KG1 (cell line): ENCODE data around the gene TOLLIP.

Source experiments
- DNase-seq: peaks from one replicate; lab custom pipeline; 2025; lab: John Stamatoyannopoulos, UW

The TOLLIP gene

DNA sequence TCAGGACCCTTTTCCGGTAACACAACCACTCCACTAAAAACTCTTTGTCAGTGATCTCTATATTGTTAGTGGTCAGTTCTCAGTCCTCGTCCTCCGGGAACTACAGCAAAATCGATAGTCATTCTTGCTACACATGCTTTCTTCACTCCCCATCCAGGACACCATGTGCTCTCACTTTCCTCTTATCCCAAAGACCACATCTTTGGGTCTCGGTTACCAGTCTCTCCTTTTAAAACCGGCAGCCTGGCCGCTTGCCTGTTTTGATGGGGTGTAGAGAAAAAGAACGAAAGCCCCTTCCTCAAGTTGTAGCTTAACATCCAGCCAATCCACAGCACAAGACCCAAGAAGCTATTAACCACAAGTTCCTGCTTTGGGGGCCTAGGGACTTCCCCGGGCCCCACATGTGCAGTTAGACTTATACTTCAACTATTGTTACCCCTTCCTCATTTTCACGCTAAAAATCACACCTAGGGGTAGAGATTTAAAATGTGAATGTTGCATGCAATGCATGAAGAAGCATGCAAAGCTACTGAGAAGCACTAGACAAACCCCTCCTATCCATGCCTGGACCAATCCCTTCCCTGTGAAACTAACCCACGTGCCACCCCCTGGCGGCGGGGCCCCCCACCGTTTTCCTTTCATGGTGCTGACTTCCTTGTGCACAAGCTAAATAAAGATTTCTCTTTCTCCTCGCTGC lies 1.5 kb upstream of the TOLLIP start:
- peak; percentile 19 for DNase-seq

DNA sequence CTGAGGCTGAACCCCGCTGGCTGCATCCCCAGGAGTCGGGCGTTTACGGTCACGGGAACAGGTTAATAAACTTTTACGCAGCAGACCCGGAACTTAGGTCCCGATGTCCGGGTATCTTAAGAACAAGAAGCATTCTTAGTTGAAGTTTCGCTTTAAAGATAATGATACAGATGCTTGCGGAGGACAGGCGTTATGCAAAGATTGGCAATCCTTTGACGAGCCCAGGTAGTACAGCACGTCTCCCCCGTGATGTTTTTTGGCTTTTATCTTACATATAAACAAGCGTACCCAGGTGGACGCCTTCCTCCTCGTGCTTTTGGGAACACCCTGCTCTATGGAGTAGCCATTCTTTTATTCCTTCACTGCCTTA lies 871 bp upstream of the TOLLIP start:
- no peak for DNase-seq

DNA sequence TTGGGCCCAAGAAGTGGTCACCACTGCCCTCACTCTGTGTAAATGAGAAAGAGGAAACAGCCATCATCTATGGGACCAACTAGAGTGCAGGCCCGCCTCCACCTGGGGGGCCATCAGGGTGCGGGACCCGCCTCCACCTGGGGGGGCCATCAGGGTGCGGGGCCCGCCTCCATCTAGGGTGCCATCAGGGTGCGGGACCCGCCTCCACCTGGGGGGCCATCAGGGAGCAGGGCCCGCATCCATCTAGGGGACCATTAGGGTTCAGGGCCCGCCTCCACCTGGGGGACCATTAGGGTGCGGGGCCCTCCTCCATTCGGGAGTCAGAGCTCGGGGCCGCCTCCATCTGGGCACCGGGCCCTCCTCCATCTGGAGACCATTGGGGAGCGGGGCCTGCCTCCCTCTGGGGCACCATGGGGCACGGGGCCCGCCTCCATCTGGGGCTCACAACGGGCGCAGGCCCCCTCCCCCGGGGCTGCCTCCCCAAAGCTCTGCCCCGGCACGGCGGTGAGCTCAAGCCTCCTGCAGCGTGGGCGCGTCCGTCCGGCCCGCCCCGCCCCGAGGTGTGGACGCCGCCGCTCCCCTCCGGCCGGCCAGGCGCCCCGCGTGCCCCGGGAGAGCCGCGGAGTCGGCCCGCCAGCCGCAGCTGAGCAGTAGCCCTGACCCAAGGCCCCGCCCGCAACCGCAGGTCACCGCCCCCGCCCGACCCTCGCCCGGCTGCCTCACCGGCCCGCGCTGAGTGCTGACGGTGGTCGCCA lies 512 bp downstream of the TOLLIP start:
- DNase-seq: no peak

DNA sequence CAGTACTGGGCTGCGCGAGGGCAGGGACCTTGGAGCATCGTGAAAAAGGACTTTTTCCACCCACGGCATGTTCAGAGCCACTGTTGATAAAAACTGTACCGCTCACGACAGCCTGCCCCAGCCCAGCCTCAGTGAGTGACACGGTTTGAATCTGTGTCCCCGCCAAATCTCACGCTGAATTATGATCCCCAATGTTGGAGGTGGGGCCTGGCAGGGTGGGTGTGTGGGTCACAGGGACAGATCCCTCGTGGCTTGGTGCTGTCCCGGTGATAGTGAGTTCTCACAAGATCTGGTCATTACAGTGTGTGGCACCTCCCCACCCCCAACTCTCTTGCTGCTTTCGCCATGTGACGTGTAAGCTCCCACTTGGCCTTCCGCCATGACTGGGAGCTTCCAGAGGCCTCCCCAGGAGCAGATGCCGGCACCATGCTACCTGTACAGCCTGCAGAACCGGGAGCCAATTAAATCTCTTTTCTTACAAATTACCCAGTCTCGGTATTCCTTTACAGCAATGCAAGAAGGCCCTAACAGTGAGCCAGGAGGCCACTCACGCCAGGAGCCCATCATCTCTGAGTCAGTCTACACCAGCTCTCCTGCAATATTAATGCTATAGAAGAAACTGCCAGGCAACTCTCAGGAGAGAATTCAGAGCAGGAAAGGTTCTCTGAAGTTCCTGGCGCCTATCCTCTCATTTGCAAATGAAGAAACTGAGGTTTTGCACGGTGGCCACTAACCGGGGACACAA lies 1.3 kb downstream of the TOLLIP start:
- DNase-seq: no peak

DNA sequence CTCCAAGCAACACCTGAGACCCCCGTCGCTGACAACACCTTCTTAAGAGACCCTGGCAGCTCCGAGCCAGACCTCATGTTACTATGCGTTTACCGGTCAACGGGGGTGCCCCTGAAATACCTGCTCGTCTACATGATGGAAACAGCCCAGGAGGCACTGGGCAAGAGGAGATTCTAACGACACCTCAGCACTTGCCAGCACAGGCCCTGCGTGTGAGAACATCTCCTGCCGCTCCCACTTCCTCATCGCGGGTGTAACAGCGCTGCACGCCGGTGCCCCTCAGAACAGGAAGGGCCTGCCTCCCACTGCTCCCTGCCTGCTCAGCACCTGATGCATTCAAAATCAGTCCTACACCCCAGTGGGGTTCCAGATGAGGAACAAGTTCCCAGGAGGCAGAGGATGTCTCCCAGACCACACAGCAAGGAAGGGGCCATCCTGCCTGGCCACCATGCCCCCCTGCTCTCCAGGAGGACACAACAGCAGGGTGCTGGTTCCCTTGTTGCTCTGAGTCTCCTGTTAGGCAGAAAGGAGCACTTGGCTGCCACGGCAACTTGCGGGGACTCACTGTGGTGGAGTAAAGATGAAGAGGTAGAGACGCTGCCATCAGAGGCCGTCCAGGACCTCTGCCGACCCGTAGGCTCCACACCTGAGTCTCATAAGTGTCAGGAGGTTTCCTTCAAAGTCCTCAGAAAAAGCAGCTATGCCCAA lies 2.1 kb downstream of the TOLLIP start:
- DNase-seq: no peak

DNA sequence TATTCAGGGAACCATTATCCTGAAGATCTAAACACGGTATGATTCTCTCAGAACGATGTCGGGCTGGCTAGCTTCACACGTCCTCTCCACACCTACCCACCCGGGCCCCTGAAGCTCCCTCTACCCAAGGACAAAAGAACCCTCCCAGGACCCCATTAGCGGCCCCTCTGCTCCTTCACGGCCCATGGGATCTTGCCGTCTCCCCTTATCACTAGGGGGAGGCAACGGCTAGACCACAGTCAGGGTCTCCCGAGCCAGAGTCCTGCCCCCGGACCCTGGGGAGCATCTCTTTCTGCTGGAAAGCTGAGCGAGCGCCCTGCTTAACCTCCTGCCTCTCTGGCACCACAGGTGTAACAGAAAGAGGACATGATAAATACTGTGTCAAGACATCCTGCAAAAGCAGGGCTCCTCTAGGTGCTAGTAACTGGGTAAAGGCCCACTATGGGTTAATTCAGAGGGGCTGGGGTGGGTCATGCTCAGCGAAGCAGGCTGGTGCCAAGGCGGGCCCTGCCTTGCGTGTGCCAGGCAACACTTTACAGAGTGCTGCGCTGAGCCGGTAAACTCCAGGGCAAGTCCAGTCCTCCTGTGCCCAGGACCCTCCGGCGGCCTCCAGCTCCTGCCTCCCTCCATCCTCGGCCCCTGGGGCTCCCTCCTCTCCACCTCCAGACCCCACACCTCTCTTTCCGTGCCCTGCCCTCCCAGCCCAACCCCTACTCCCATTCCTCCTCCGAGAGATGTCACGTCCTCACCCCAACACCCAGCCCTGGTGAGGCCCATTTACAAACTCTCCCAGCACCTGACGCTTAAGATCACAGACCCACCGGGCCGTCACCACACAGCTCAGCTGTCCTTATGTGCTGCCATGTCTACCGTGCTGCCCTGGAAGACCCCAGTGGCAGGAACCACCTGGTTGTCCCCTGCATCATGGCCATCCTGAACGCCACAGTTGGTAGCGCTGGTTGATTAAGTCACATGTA lies 3.0 kb downstream of the TOLLIP start:
- DNase-seq: no peak

DNA sequence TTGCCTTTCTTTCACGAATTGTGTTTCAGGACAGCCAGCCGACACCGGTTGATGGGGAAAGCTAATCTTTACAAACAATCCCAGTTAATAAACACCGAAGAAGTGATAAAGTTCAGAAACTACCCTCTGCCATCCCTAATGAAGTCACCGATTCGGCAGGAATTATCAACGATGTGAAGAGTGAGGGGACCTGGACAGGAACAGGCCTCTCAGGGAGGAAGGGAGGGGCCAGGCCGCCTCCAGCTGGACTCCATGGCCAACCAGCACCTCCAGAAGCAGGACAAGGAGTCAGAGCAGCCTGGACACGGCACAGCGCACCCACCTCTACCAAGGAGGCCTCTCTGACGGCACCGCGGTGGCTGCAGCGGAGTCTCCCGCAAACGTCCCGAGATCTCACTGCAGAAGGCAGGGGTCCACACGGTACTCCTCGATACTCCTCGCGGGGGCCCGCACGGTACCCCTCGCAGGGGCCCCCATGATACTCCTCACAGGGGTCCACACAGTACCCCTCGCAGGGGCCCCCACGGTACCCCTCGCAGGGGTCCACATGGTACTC lies 3.9 kb downstream of the TOLLIP start:
- no peak for DNase-seq

DNA sequence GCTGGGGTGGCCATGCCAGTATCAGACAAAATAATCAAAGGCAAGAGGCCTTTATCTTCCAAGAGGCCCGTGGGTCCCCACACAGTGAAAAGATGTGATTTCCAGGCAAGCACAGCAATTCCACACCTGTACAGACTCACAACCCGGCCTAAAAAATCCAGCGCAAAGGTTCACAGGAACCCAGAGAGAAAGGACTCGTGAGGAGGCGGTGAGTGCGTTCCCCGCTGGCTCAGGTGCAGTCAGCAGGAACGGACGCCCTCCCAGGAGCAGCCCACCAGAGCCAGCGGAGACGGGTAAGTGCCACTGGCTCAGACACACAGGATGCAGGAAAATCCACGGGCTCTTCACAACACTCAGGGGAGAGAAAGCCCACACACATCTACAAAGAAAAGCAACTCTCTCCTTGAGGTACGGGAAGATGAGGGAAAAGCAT lies 4.4 kb downstream of the TOLLIP start:
- no peak for DNase-seq

DNA sequence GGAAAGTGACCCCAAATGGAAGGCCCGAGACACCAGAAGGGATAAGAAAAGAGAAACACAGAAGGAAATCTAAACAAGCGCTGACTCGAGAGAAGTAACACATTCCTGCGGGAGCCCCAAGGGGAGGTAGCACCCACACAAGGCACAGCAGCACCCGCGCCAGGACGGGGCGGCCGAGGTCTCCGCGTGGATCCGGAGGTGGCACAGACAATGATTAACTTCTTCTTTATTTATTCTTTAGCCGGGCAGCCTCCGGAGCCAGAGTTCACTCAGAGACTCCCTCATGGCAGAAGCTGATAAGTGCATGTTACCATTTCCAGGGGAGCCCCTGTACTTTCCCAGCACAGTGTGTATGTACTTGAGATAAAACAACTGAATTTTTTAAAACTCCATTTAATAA lies 5.1 kb downstream of the TOLLIP start:
- DNase-seq: no peak

DNA sequence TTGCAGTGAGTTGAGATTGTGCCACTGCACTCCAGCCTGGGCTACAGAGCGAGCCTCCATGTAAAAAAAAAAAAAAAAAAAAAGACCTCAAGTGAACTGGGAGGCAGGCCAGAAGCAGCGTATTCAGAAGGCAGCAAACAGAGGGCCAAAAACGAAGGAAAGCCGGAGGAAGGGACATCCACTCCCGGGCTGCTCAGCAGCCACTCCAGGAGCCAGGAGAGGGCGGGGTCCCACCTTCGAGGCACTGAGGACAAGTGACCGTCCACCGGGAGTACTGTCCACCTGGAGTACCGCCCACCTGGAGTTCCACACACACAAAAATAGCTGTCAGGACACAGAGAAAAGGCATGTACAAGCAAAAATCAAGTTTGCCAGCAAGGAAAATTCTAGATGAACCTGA lies 5.5 kb downstream of the TOLLIP start:
- DNase-seq: no peak

DNA sequence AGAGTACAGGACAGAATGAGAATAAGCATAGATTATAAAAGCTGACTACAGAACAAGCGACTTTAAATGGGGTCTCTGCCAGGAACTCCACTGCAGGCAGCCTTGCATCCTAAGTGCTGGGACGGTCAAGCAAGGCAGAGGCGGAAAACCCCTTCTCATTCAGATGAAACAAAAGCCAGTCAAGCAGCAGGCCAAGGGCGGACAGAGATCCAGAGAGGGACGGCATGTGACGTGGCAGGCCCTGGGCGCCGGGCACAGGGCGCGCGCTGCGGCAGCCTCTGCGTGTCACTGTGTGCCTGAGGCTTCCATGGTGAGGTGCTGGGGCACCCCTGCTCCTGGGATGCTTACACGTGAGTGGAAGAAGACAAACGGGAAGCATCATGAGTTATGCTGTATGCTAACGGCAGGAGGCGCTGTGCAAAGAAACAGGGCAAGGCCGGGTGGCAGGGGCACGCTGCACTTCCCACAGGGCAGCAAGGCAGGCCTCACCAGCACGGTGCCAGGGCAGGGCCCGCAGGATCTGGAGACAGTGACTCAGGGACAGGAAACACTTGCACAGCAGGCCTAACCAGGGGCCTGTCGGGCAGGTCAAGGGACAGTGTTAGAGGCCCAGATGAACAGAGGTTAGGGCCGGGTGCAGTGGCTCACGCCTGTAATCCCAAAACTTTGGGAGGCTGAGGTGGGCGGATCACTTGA lies 6.2 kb downstream of the TOLLIP start:
- DNase-seq: no peak

DNA sequence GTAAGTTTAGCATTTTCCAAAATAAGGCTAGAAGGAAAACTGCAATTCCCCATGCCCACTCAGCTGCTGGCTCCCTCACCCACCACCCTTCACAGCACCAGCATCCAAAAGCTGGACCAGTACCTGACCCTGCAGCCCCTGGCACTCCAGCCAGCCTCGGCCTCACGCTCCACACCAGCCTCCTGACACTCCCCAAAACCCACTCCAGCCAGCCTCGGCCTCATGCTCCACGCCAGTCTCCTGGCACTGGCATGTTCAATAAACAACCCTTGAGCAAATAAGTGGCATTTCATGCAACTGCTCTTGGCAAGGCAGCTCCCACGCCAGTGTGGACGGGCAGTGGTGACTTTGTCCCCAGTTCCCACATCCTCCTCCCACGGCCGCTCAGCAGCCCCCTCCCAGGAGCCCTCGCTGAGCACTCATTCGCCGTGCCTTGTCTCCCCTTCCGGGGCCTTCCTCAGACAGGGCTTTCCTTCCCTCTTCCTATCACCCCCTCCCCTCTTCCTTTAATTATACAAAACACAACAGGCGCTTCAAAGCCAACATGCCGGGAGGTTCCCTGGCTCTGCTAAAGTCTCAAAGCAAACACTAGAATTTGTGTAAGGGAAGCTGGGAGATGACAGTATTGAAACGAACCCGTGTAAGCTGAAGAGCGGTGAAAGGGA lies 6.8 kb downstream of the TOLLIP start:
- no peak for DNase-seq

DNA sequence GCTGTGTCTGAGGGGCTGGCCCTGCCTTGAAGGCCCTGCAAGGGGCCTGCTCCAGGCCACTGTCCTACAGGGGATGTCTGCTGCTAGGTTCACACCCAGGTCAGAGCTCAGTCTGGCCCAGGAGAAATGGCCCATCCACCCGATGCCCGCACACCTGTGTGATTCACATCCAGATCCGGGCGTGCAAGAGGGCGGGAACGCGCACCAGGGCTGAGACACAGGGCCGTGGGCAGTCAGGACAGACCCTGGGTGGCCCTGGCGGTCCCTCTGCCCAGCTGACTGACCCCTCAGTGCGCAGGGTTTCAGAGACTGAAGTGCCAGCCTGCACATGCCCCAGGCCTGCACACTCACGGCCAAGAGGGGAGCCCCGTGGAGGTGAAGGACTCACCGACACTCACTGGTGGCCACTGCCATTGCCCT lies 7.4 kb downstream of the TOLLIP start:
- no peak for DNase-seq

DNA sequence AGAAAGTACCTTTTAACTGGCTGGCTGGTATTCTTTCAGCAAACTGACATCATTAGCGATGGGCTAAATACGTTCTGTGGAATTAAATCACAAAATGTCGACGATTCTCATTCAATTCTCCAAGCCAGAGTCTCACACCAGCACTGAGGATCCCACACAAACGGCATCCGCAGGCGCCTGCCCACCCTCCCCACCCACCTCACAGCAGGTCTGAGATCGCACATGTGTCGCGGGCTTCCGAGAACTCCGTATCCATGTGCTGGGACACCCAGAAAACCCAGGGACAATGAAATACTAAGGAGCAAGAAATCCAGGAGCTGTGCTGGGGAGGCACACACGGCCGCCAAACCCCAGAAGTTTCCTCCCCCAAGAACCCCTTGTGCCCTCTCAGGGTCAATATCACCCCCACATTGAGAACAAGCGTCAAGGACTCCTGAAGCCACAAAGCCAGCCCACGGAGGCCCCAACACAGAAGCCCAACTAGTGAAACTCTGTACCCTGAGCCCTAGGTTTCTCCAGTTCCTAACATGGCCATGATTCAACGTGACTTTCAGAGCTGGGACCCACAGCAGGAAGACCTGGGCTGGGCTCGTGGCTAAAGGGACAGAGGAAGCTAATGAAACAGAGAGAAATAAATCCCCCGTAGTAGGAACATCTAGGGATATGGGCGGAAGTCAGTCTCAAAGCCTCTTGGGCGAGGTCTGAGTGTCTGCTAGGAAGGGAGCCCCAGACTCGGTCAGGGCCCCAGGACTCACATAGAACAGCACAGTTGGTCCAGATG lies 8.0 kb downstream of the TOLLIP start:
- DNase-seq: no peak

DNA sequence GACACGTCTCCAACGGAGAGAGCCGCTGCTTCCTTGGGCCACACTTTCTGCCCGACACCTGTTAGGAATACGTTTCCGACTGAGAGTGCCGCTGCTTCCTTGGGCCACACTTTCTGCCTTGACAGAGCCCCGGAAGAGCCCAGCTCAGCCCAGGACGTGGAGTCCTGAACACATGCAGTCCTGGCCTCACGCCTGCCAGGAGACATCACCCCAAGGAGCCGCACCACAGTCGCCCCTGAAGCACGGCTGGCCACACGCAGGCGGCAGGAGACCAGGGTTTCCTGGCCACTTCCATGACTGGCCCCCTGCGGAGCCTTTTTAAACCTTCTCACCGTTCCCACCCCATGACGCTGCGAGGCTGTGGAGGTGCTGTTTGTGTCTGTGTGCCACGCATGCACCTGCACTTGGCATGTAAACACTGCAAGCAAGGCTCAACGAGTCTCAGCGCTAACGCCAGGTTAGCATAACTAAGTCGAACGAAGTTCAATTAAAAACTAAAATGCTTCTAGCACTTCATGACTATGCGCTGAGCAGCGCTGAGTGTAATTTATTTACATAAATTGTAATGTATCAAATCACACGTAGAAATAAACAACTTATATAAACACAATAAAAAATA lies 8.8 kb downstream of the TOLLIP start:
- no peak for DNase-seq

DNA sequence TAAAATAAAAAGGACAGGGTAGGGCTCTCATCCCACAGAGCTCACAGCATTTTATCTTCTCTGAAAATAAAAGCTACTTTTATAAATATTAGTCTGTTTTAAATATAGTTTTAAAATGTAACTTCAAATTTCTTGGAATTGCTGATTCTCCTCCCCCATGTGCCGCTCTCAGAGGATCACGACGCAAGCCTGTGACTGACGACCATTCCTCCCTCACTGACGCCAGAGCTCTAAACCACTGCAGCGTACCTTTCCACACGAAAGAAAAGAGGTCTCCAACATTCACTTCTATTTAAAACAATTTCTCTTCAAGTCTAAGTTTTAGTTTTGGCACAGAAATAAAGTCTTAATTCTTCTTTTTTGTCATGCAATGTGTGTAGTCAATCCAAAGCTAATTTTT lies 9.3 kb downstream of the TOLLIP start:
- DNase-seq: no peak

DNA sequence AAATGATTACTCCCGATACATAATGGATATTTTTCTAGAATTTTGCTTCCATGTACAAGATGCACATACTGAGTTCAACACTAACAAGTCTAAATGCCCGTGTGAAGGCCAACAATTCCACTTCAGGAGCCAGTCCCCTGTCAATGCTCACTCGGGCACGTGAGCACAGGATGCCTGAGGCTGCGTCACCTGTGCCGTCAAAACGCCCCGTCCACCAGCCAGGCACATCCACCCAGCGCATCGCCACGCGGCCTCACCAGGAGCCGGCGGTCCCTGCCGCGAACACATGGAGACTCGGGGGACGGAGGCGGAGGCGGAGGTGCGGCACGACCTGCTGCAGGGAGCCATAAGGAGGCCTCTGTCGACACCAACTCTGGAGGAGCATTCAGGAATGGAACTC lies 9.8 kb downstream of the TOLLIP start:
- no peak for DNase-seq

DNA sequence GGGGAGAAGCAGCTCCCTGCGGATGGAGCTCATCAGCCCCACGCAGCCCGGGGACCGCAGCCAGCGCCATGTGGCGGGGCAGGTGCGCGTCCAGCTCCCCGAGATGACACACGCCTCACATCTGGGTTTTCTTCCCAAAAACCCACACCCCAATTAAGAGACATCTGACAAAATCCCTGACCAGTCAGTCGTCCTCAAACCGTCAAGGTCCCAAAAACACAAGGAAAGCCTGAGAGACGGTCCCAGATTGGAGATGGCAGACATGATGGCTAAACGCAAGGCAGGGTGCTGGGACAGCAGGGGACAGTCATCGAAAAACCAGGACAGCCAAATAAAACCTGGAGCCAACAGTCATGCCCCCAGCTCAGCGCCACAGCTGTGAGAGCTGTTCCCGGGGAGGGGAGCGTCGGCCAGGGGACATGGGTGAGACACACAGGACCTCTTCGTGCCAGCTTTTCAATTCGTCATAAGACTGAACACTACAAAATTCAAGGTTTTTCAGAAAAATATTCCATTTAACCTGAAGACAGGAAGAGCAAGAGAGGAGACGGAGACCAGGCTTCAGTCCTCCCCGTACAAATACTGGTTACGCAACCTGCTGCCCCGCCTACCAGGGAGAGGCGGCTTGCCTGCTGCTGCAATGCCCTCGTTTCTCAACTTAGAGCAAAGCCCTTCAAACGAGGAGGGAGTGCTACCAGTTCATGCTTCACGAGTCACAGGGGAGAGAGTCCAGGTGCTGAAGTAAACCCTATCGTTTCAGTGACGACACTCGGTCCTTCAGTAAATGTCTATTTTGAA lies 10.5 kb downstream of the TOLLIP start:
- DNase-seq: no peak
